GM19023 (cell line): ENCODE measurements around the gene CLEC16A.
A peak's percentile ranks its signal among the peaks of the same experiment; 100 is the strongest.

Experiments
- ATAC-seq: cut with Tn5 transposase; IDR thresholded peaks from one replicate; pipeline ENCODE4 v1.9.1; 2021; ENCODE audit warnings: mild to moderate bottlenecking, moderate library complexity; ENCODE audit not compliant: unreplicated experiment

CLEC16A gene, protein sequence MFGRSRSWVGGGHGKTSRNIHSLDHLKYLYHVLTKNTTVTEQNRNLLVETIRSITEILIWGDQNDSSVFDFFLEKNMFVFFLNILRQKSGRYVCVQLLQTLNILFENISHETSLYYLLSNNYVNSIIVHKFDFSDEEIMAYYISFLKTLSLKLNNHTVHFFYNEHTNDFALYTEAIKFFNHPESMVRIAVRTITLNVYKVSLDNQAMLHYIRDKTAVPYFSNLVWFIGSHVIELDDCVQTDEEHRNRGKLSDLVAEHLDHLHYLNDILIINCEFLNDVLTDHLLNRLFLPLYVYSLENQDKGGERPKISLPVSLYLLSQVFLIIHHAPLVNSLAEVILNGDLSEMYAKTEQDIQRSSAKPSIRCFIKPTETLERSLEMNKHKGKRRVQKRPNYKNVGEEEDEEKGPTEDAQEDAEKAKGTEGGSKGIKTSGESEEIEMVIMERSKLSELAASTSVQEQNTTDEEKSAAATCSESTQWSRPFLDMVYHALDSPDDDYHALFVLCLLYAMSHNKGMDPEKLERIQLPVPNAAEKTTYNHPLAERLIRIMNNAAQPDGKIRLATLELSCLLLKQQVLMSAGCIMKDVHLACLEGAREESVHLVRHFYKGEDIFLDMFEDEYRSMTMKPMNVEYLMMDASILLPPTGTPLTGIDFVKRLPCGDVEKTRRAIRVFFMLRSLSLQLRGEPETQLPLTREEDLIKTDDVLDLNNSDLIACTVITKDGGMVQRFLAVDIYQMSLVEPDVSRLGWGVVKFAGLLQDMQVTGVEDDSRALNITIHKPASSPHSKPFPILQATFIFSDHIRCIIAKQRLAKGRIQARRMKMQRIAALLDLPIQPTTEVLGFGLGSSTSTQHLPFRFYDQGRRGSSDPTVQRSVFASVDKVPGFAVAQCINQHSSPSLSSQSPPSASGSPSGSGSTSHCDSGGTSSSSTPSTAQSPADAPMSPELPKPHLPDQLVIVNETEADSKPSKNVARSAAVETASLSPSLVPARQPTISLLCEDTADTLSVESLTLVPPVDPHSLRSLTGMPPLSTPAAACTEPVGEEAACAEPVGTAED

DNA sequence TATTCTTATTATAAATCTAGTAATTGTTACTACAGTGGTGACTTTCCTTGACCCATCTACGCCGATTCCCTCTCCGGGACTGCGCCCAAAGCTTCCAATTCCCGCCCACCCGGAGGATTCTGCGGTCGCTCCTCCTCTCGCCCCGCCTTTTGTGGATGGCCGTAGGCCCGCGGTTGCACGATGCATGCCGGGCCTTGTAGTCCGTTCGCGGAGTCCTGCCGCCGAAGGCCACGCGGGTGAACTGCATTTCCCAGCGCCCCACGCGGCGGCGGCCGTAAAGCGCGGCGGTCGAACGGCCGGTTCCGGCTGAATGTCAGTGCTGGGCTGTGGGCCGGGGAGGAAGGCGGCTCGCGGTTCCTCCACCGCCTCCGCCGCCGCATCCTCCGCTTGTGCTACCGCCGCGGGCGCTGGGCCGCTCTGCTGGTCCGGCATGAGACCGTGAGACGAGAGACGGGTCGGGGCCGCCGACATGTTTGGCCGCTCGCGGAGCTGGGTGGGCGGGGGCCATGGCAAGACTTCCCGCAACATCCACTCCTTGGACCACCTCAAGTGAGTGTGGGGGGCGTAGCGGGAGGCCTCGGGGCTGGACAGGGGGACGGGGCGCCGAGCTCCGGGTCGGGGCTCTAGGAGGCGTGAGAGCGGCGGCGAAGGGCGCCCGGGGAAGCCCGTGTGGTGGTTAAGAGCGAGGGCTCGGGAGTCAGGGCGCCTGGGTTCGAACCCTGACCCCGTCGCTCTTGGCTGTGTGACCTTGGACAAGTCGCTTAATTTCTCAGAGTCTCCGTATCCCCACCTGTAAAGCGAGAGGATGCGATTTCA is at the start of gene CLEC16A:
TSS of gene CLEC16A (plus strand) at position 316 of the 816 bp plus-strand sequence. CDS start at position 470, 154 bp downstream.
- peak; percentile 63 for ATAC-seq

DNA sequence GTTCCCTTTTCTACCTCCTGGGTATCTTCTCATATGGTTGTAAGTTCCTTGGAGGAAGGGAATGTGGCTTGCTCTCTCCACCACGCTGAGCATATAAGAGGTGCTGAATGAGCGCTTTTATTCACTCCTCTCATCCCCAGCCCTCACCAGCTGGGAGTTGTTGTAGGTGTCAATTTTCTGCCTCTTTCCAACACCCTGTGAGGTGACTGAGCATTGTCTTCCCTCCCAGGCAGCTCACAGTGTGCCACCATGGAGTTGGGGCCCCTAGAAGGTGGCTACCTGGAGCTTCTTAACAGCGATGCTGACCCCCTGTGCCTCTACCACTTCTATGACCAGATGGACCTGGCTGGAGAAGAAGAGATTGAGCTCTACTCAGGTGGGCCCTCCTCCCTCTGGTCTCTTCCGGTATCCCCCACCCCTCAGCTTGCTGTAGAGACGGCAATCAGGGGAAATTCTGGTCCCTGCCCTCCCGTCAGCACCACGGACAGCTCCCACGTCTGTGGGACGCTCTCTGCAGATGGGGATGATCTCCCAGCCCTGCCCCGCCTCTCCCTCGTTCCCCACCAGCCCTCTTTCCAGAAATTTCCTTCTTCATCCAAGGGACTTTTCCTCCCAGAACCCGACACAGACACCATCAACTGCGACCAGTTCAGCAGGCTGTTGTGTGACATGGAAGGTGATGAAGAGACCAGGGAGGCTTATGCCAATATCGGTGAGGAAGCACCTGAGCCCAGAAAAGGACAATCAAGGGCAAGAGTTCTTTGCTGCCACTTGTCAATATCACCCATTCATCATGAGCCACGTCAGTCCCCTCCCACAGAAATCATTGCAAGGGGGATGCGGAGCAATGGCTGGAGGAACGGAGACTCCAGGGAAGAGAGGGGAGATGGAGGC is 49.1 kb upstream of the CLEC16A start:
- no peak for ATAC-seq

DNA sequence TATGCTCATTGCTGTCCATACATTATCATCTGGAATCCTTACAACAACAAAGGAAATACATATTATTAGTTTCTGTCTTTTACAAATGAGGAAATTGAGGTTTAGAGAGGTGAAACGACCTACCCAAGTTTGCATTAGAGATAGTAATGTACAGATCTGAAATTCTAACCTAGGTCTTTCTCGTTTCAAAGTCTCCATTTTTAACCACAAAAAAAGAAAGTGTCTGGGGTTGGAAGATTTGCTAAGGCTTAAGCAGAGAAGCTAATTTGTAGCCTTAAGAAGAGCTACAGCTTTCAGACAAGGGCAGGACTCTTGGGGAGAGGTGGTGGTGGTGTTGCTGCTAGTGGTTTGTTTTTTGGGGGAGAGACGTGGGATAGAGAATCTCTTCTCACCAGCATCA is 48.2 kb upstream of the CLEC16A start:
- ATAC-seq = no peak

DNA sequence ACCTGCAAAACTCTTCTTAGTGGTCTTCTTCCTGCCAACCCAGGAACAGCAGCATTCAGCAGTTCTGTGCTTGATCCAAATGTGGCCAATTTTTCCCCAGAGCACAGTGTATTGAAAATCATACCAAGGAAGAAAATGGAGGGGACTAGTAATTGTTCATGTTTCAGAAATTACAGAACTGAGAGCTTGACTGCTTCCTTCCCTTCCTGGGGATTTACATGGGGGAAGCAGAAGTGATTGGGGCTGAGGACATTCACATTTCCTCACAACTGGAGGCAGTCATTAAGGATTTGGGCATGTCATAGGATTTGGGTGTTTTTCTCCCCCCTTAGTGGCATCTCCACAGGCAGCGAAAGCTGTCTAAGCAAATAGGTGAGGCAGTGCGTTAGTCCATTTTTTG is 47.6 kb upstream of the CLEC16A start:
- no peak for ATAC-seq

DNA sequence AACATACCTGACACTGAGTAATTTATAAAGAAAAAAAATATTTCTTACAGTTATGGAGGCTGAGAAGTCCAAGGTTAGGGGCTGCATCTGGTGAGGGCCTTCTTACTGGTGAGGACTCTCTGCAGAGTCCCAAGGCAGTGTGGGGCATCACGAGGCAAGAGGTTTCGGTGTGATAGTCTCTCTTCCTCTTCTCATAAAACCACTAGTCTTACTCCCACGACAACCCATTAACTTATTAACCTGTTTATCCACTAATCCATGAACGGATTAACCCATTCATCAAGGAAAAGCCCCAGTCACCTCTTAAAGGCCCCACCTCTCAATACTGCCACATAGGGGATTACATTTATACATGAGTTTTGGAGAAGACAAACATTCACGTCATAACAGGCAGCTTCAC is 47.2 kb upstream of the CLEC16A start:
- no peak for ATAC-seq

DNA sequence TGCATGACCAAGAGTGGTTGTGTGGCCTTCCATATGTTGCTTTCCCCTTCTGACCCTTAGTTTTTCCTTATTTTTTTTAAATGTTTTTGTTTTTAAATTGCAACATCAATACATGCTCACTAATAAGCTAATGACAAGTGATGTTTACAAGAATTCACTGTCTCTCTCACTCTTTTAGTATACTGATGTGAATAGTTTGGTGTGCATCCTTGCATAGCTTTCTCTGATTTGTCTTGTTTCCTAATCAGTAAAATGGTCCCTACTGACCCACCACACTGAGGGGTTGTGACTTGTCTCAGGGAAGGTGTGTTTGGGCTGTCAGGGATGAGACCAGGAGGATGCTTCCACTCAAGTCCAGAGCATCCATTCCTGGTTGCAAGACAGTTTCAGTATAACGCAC is 41.4 kb upstream of the CLEC16A start:
- ATAC-seq = no peak

DNA sequence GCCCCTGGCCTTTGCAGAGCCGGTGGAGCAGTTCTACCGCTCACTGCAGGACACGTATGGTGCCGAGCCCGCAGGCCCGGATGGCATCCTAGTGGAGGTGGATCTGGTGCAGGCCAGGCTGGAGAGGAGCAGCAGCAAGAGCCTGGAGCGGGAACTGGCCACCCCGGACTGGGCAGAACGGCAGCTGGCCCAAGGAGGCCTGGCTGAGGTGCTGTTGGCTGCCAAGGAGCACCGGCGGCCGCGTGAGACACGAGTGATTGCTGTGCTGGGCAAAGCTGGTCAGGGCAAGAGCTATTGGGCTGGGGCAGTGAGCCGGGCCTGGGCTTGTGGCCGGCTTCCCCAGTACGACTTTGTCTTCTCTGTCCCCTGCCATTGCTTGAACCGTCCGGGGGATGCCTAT is 37.9 kb upstream of the CLEC16A start:
- ATAC-seq = no peak

DNA sequence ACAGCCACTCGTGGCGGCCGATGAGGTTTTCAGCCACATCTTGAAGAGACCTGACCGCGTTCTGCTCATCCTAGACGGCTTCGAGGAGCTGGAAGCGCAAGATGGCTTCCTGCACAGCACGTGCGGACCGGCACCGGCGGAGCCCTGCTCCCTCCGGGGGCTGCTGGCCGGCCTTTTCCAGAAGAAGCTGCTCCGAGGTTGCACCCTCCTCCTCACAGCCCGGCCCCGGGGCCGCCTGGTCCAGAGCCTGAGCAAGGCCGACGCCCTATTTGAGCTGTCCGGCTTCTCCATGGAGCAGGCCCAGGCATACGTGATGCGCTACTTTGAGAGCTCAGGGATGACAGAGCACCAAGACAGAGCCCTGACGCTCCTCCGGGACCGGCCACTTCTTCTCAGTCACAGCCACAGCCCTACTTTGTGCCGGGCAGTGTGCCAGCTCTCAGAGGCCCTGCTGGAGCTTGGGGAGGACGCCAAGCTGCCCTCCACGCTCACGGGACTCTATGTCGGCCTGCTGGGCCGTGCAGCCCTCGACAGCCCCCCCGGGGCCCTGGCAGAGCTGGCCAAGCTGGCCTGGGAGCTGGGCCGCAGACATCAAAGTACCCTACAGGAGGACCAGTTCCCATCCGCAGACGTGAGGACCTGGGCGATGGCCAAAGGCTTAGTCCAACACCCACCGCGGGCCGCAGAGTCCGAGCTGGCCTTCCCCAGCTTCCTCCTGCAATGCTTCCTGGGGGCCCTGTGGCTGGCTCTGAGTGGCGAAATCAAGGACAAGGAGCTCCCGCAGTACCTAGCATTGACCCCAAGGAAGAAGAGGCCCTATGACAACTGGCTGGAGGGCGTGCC is 37.2 kb upstream of the CLEC16A start:
- ATAC-seq = no peak

DNA sequence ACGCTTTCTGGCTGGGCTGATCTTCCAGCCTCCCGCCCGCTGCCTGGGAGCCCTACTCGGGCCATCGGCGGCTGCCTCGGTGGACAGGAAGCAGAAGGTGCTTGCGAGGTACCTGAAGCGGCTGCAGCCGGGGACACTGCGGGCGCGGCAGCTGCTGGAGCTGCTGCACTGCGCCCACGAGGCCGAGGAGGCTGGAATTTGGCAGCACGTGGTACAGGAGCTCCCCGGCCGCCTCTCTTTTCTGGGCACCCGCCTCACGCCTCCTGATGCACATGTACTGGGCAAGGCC is 36.7 kb upstream of the CLEC16A start:
- no peak for ATAC-seq

DNA sequence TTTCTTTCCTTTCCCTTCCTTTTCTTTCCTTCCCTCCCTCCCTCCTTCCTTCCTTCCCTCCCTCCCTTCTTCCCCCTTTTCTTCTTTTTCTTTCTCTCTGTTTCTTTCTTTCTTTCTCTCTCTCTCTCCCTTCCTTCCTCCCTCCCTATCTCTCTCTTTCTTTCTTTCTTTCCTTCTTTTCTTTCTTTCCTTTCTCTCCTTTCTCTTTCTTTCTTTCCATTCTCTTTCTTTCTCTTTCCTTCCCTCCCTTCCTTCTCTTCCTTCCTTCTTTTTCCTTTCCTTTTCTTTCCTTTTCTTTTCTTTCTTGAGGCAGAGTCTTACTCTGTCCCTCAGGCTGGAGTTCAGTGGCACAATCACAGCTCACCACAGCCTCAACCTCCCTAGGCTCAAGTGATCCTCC is 33.1 kb upstream of the CLEC16A start:
- no peak for ATAC-seq

DNA sequence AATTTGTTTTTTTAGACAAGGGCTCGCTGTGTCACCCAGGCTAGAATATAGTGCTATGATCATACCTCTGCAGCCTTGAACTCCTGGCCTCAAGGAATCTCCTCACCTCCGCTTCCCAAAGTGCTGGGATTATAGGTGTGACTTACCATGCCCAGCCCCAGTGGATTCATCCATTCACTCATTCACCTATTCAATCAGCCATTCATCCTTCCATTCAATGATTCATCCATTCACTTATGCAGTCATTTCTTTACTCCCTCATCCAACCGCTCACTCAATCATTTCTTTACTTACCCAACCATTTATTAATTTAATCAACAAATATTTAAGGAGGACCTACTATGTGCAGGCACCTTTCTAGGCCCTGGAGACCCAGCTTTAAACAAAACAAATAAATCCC is 27.8 kb upstream of the CLEC16A start:
- ATAC-seq = no peak

DNA sequence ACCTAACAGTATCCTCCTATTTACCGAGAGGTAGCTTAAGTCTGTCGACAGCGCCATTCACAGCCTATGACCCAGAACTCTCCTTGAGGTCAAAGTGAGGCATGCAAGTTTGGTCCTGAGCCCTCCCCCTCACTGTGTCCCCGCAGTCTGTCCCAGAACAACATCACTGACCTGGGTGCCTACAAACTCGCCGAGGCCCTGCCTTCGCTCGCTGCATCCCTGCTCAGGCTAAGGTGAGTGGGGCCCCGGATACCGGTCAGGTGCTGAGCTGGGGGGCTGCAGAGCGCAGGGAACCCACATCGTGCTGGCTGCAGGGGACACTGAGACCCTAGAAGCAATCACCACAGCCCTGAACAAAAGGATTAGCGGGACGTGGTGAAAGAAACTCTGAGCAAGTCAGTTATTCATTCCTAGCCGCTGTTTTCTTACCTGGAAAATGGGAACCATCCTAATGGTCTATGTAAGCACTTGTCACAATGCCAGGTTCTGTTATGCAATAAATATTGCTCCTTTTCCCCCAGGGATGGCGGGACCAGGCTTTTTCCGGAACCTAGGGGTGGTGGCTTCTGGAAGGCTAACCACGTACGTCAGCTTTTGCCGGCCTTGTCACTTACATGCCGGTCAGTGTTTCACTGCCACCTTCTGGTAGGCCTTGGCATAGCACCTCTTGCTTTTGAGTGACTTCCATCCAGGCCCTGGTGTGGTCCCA is 25.9 kb upstream of the CLEC16A start:
- no peak for ATAC-seq

DNA sequence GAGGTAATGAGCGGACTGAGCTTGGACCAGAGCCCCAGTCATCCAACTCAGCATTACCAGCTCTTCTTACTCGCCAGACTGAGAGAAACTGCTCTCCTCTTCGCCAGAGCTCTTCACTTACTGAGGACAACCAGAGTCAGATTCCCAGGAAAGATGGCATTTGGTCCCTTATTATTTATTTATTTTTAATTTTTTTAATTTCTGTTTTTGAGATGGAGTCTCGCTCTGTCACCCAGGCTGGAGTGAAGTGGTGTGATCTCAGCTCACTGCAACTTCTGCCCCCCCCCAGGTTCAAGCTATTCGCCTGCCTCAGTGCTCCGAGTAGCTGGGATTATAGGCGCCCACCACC is 25.4 kb upstream of the CLEC16A start:
- no peak for ATAC-seq

DNA sequence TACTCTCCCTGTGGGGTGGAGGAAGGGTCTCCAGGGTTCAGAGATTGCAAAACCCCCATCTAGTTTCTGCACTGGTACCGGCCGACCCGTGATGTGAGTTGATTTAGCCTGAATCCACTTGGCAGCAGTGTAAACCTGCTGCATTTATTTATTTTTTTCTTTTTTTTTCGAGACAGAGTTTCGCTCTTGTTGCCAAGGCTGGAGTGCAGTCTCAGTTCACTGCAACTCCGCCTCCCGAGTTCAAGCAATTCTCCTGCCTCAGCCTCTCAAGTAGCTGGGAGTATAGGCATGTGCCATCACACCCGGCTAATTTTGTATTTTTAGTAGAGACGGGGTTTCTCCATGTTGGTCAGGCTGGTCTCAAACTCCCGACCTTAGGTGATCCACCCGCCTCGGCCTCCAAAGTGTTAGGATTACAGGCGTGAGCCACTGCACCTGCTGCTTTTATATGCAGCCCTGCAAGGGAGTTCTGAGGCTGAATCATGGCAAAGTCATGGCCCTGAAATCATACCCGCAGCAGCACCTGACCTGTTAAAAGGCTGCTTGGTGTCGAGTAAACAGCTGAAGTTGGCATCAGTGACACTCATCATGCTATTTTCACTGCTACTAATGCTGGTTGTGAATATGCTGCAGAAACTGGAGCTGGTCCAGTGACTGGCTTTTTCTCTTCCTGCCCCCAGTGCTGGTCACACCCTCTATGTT is 23.5 kb upstream of the CLEC16A start:
- ATAC-seq = no peak

DNA sequence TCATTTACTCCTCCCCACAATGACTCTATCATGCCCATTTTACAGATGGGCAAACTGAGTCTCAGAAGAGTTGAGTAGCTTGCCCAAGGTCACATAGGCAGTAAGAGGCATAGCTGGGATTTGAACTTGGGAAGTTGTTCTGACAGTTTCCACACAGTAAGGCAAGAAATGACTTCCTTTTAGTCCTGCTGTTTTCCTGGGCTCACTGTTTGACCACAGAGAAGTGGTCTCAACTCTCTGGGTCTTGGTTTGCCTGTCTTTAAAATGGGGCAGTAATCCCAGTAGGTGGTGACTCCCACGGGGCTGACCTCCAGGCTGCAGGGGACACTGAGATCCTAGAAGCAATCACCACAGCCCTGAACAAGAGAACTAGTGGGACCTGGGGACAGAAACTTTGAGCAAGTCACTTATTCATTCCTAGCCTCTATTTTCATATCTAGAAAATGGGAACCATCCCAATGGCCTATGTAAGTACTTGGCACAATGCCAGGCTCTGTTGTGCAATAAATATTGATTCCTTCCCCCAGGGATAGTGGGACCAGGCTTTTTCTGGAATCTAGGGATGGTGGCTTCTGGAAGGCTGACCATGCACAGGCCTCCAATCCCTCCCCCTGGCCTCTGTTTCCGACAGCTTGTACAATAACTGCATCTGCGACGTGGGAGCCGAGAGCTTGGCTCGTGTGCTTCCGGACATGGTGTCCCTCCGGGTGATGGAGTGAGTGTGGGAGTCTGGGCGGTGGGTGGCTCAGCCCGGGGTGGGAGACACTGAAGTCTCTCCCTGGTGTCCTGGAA is 22.6 kb upstream of the CLEC16A start:
- no peak for ATAC-seq

DNA sequence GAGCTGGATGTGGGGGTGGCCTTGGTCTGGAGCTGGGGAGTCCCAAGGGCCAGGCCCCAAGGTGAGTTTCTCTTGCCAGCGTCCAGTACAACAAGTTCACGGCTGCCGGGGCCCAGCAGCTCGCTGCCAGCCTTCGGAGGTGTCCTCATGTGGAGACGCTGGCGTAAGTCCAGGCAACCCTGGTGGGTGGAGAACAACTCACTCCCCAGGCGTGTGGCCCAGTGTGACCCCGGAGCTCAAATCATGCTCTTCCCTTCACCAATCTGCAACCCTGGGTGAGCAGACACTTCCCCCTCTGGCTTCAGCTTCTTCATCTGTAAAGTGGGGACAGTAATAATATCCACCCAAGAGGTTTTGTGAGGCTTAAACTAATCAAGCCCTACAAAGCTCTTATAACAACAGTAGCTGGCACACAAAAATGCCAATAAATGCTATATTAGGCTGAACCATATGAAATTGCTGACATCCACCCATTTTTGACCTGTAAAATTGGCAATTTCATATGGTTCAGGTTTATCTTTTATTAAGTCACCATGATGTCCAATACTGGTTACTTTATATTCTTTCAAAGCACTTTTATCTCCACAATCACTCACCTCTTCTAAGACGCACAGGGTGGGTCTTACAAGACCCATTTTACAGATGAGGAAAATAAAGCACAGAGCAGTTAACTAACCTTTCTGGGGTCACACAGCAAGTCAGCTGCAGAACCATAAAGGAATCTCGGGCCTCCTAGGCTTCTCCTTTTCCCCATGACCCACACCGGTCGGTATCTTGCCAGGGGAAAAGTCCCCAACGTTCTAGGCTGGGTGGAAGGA is 21.8 kb upstream of the CLEC16A start:
- ATAC-seq = no peak
